Inflammatory macrophage (primary cell): ENCODE measurements around the gene PGLYRP3.
"Not testable (repeated sequence)": the region's sequence is repeated elsewhere in the genome, so short reads cannot be mapped to it uniquely, and the experiment has no call there.

ENCODE experiments used
- DNase-seq, 2 donors: peaks; one replicate each; pipeline ENCODE4 v3.0.0-alpha.2; 2020 to 2022

Gene PGLYRP3

GRCh38 chr1:153348511-153349362, 36.0 kb upstream of the PGLYRP3 start, which contains the start of gene PGLYRP4:
TSS of gene PGLYRP4 (minus strand) at chr1:153348841. CDS start at chr1:153347932, 909 bp downstream.
- no peak for DNase-seq

- no peak for DNase-seq
Observed at GRCh38 chr1:153347856-153348255, 35.1 kb upstream of the PGLYRP3 start.

- DNase-seq = not testable (repeated sequence)
Observed at GRCh38 chr1:153347049-153347448, 34.3 kb upstream of the PGLYRP3 start.

- DNase-seq = no peak
Observed at GRCh38 chr1:153346077-153346723, 33.4 kb upstream of the PGLYRP3 start.

GRCh38 chr1:153345187-153346076, 32.7 kb upstream of the PGLYRP3 start:
- DNase-seq = no peak

- peak; percentile 75 to 81 for DNase-seq
Observed at GRCh38 chr1:153344718-153345025, 31.9 kb upstream of the PGLYRP3 start.

GRCh38 chr1:153343811-153344717, 31.3 kb upstream of the PGLYRP3 start:
- DNase-seq = no peak

- DNase-seq = no peak
Observed at GRCh38 chr1:153343040-153343681, 30.4 kb upstream of the PGLYRP3 start.

GRCh38 chr1:153342178-153342577, 29.4 kb upstream of the PGLYRP3 start:
- no peak for DNase-seq

GRCh38 chr1:153341431-153341934, 28.7 kb upstream of the PGLYRP3 start:
- no peak for DNase-seq

GRCh38 chr1:153340356-153340755, 27.6 kb upstream of the PGLYRP3 start:
- no peak for DNase-seq

GRCh38 chr1:153339802-153340201, 27.1 kb upstream of the PGLYRP3 start:
- no peak for DNase-seq

GRCh38 chr1:153337980-153338853, 25.5 kb upstream of the PGLYRP3 start:
- DNase-seq = no peak

GRCh38 chr1:153336650-153337049, 23.9 kb upstream of the PGLYRP3 start:
- no peak for DNase-seq

GRCh38 chr1:153333902-153334301, 21.1 kb upstream of the PGLYRP3 start:
- no peak for DNase-seq

GRCh38 chr1:153324912-153325311, 12.2 kb upstream of the PGLYRP3 start:
- no peak for DNase-seq

- no peak for DNase-seq
Observed at GRCh38 chr1:153322568-153322967, 9.8 kb upstream of the PGLYRP3 start.

- DNase-seq = not testable (repeated sequence)
Observed at GRCh38 chr1:153318145-153318544, 5.4 kb upstream of the PGLYRP3 start.

GRCh38 chr1:153316013-153316412, 3.3 kb upstream of the PGLYRP3 start:
- DNase-seq = not testable (repeated sequence)

GRCh38 chr1:153314388-153314787, 1.6 kb upstream of the PGLYRP3 start:
- not testable (repeated sequence) for DNase-seq
